Measurements from ENCODE around the gene ZP1. TPM values are rescaled to one million over a fixed set of nuclear protein-coding genes. Genes with fewer than 3 reads are reported as not detected.

ZP1 gene
- total and polyA plus RNA-seq, 2 experiments from 2014 or later, result 1.9 TPM; not detected in 1

DNA sequence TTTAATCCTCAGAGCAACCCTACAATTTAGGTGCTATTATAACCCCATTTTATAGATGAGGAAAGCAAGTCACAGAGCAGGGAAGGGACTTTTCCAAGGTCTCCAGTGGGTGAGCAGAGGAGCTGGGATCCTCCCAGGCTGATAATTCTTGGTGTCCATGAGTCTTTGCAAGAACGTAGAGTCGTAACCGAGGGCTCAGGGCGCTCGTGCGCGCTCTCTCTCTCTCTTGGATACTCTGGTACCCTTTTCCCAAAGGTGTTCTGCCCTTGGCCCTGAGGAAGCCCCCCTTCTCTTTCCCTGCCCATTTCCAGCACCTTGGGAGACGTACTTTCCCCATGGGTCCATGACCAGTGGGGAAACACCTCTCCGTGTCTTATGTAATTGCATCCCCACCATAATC, 5.2 kb upstream of the ZP1 start:
- Histone ChIP-seq H3K4me1 (ENCODE audit: low read depth) (peaks cover 6% of the 10 kb centered on the region), H3K9me3 (ENCODE audit: low read depth) (no peaks in the 10 kb centered on the region), H3K27me3 (no peaks in the 10 kb centered on the region), H3K36me3 (no peaks in the 10 kb centered on the region), H3K4me3 (no peak overlapping the region), H3K27ac (no peak overlapping the region)
- TF ChIP-seq, protein P1, sequence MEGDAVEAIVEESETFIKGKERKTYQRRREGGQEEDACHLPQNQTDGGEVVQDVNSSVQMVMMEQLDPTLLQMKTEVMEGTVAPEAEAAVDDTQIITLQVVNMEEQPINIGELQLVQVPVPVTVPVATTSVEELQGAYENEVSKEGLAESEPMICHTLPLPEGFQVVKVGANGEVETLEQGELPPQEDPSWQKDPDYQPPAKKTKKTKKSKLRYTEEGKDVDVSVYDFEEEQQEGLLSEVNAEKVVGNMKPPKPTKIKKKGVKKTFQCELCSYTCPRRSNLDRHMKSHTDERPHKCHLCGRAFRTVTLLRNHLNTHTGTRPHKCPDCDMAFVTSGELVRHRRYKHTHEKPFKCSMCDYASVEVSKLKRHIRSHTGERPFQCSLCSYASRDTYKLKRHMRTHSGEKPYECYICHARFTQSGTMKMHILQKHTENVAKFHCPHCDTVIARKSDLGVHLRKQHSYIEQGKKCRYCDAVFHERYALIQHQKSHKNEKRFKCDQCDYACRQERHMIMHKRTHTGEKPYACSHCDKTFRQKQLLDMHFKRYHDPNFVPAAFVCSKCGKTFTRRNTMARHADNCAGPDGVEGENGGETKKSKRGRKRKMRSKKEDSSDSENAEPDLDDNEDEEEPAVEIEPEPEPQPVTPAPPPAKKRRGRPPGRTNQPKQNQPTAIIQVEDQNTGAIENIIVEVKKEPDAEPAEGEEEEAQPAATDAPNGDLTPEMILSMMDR (IDR thresholded peaks at IDR 0.05; ENCODE audit: low read depth, low read length), result no peak
- no peak for DNase-seq (ENCODE audit: low read depth in 1 of 2, low spot score in 1 of 2)

GRCh38 chr11:60863550-60864521, 3.5 kb upstream of the ZP1 start:
- TF ChIP-seq, protein P1 (IDR thresholded peaks at IDR 0.05; ENCODE audit: low read depth, low read length), result no peak
- Histone ChIP-seq H3K27ac (no peak overlapping the region), H3K9me3 (ENCODE audit: low read depth) (no peaks in the 10 kb centered on the region), H3K36me3 (no peaks in the 10 kb centered on the region), H3K27me3 (no peaks in the 10 kb centered on the region), H3K4me1 (ENCODE audit: low read depth) (peaks cover 6% of the 10 kb centered on the region), H3K4me3 (no peak overlapping the region)
- DNase-seq (ENCODE audit: low read depth in 1 of 2, low spot score in 1 of 2), result peak; percentile 7 to 37

- no peak overlapping the region for H3K27ac ChIP-seq
- peaks cover 6% of the 10 kb centered on the region for H3K4me1 ChIP-seq (ENCODE audit: low read depth)
- no peaks in the 10 kb centered on the region for H3K36me3 ChIP-seq
- H3K9me3 ChIP-seq (ENCODE audit: low read depth), result no peaks in the 10 kb centered on the region
- no peak overlapping the region for H3K4me3 ChIP-seq
- DNase-seq (ENCODE audit: low read depth in 1 of 2, low spot score in 1 of 2), result no peak
- TF ChIP-seq, protein P1 (IDR thresholded peaks at IDR 0.05; ENCODE audit: low read depth, low read length), result no peak
- no peaks in the 10 kb centered on the region for H3K27me3 ChIP-seq
Measured at GRCh38 chr11:60864856-60865513, 2.4 kb upstream of the ZP1 start.

- Histone ChIP-seq H3K27me3 (no peaks in the 10 kb centered on the region), H3K9me3 (ENCODE audit: low read depth) (no peaks in the 10 kb centered on the region), H3K27ac (no peak overlapping the region), H3K4me3 (no peak overlapping the region), H3K36me3 (no peaks in the 10 kb centered on the region), H3K4me1 (ENCODE audit: low read depth) (peaks cover 6% of the 10 kb centered on the region)
- TF ChIP-seq, protein P1 (IDR thresholded peaks at IDR 0.05; ENCODE audit: low read depth, low read length), result no peak
- DNase-seq (ENCODE audit: low read depth in 1 of 2, low spot score in 1 of 2), result no peak
Measured at GRCh38 chr11:60867871-60868681, 734 bp downstream of the ZP1 start.

Measured in cardiac muscle cell (in vitro differentiated cells and primary cell).